Measurements from ENCODE around the gene OPRM1. TPM values are rescaled to one million over a fixed set of nuclear protein-coding genes. Genes with fewer than 3 reads are reported as not detected.
A peak's percentile ranks its signal among the peaks of the same experiment; 100 is the strongest.

The OPRM1 gene
- total and polyA plus RNA-seq, 2 donors (not counting 1 experiment from before 2014, with no cell fraction given): not detected

DNA sequence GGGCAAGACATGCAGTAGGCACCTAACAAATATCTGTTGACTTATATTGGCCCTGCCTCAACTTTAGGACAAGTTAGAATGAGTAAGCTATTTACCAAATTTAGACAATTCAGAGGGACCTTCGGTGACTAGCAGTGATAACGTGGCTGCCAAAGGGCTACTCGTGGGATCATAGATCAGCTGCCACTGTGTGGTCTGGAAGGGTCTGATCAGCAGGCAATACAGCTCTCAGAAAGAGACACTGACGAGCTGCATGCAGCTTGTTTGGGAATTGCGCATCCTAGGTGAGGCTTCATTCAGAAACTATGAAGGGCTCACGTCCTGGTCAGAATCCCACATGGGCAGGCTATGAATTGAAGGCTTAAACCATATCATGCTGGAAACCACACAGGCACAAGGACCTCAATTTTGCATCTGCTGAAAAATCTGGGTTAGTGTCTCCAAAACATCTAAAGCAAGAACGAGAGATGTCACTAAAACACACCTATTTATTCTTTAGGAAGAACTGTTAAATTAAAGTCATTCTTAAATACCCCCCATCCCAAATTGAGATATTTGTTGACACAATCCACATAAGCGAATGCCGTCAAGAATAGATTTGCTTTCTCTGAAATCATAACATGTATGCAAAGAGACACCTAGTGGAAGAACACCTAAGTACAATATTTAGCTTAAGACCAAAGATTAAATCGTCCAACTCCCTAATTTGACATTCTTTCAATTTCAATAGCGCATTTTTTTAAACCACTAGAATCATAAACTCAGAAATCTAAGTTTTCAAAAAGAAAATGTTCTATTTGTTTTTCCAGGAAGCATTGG lies 238.0 kb downstream of the OPRM1 start:
- intact Hi-C loops (cut with micrococcal nuclease): loop anchor here (1.0 kb wide), 1 partner anchor 123 kb away; no protein-coding TSS in a partner anchor
- H3K4me2 ChIP-seq (replicated peaks; ENCODE audit: low read depth, low read length, poor library complexity, severe bottlenecking): peak overlapping the region; percentile 24
- H3K27ac ChIP-seq (ENCODE audit: low read length in 2 of 2): no peak overlapping the region
- H3K79me2 ChIP-seq (ENCODE audit: control insufficient read depth, insufficient read depth, low read length): no peaks in the 10 kb centered on the region
- CTCF ChIA-PET: interaction anchor here (0.5 to 3.6 kb wide), 7 partner anchors 10 to 124 kb away, joined by 3 to 21 read pairs (median 4); no protein-coding TSS in a partner anchor
- H3K27me3 ChIP-seq (replicated peaks in 1 of 4; ENCODE audit: control extremely low read depth in 1 of 4, control insufficient read depth in 3 of 4, insufficient read depth in 4 of 4, low read length in 3 of 4): no peaks in the 10 kb centered on the region
- H3K9me3 ChIP-seq (ENCODE audit: control extremely low read depth in 1 of 3, control insufficient read depth in 2 of 3, insufficient read depth in 1 of 3, low read length in 2 of 3): no peaks in the 10 kb centered on the region
- no peak overlapping the region for H2AFZ ChIP-seq (ENCODE audit: insufficient read depth, low read depth, low read length, poor library complexity, severe bottlenecking)
- Mint-ChIP-seq H3K27me3 (no peaks in the 10 kb centered on the region), H3K27ac (no peak overlapping the region), H3K4me3 (peak overlapping the region; percentile 24), H3K9me3 (ENCODE audit: insufficient read depth) (no peaks in the 10 kb centered on the region), H3K4me1 (peaks cover 10% of the 10 kb centered on the region)
- POLR2A ChIA-PET: no interaction called here
- DNase-seq: peak; percentile 35
- 65% methylated on average over 7 of the region's 11 CpGs for WGBS (ENCODE audit: insufficient coverage)
- peaks cover 4% of the 10 kb centered on the region in 2 donors for H3K4me1 ChIP-seq (ENCODE audit: control insufficient read depth in 2 of 2, insufficient read depth in 2 of 2, low read length in 2 of 2)
- H4K20me1 ChIP-seq (ENCODE audit: control insufficient read depth, insufficient read depth, low read length, poor library complexity, severe bottlenecking): no peaks in the 10 kb centered on the region
- H3K4me3 ChIP-seq (ENCODE audit: control extremely low read depth in 1 of 5, extremely low read depth in 1 of 5, insufficient read depth in 1 of 5, low read depth in 2 of 5, low read length in 4 of 5): no peak overlapping the region
- no peaks in the 10 kb centered on the region for H3K36me3 ChIP-seq (replicated peaks in 1 of 2; ENCODE audit: control extremely low read depth in 1 of 2, control insufficient read depth in 1 of 2, extremely low read depth in 1 of 2, insufficient read depth in 2 of 2, low read length in 1 of 2)
- TF ChIP-seq, protein P1, sequence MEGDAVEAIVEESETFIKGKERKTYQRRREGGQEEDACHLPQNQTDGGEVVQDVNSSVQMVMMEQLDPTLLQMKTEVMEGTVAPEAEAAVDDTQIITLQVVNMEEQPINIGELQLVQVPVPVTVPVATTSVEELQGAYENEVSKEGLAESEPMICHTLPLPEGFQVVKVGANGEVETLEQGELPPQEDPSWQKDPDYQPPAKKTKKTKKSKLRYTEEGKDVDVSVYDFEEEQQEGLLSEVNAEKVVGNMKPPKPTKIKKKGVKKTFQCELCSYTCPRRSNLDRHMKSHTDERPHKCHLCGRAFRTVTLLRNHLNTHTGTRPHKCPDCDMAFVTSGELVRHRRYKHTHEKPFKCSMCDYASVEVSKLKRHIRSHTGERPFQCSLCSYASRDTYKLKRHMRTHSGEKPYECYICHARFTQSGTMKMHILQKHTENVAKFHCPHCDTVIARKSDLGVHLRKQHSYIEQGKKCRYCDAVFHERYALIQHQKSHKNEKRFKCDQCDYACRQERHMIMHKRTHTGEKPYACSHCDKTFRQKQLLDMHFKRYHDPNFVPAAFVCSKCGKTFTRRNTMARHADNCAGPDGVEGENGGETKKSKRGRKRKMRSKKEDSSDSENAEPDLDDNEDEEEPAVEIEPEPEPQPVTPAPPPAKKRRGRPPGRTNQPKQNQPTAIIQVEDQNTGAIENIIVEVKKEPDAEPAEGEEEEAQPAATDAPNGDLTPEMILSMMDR (IDR thresholded peaks at IDR 0.05): peak; percentile 48
- TF ChIP-seq EZH2 (IDR thresholded peaks at IDR 0.05; ENCODE audit: borderline replicate concordance, insufficient read depth, low read depth, low read length, poor library complexity, severe bottlenecking): no peak
- no peak for ATAC-seq (ENCODE audit: low read depth)
- H3K9ac ChIP-seq (ENCODE audit: low read length): no peak overlapping the region

DNA sequence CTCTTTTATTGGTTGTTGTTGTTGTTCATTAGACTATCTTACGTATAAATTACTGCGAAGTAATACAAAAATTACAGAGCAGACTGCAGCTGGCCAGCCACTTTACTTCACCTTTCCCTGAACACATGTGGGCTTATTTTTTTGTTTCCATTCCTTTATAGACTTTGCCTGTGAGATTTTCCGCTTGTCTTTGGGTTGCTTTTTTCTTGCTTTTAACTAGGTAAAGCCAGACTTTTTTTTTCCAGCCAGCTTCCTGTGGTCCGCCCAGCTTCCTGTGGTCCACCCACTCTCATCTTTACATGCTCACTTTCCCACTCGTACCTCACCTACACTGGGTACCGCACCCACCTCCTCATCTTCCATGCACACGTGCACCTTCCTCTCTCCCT lies 238.6 kb downstream of the OPRM1 start:
- H3K9ac ChIP-seq (ENCODE audit: low read length): no peak overlapping the region
- no peaks in the 10 kb centered on the region for H3K9me3 Mint-ChIP-seq (ENCODE audit: insufficient read depth)
- CTCF ChIA-PET: interaction anchor here (0.7 to 3.6 kb wide), 7 partner anchors 10 to 177 kb away, joined by 3 to 21 read pairs (median 3); no protein-coding TSS in a partner anchor
- no peaks in the 10 kb centered on the region for H4K20me1 ChIP-seq (ENCODE audit: control insufficient read depth, insufficient read depth, low read length, poor library complexity, severe bottlenecking)
- no peaks in the 10 kb centered on the region for H3K79me2 ChIP-seq (ENCODE audit: control insufficient read depth, insufficient read depth, low read length)
- DNase-seq (no peak), ATAC-seq (ENCODE audit: low read depth) (no peak)
- no peaks in the 10 kb centered on the region for H3K9me3 ChIP-seq (ENCODE audit: control extremely low read depth in 1 of 3, control insufficient read depth in 2 of 3, insufficient read depth in 1 of 3, low read length in 2 of 3)
- H3K4me2 ChIP-seq (replicated peaks; ENCODE audit: low read depth, low read length, poor library complexity, severe bottlenecking): peak overlapping the region; percentile 24
- peaks cover 4% of the 10 kb centered on the region in 2 donors for H3K4me1 ChIP-seq (ENCODE audit: control insufficient read depth in 2 of 2, insufficient read depth in 2 of 2, low read length in 2 of 2)
- H3K4me1 Mint-ChIP-seq: peaks cover 10% of the 10 kb centered on the region
- H3K4me3 Mint-ChIP-seq: peak overlapping the region; percentile 24
- WGBS (ENCODE audit: insufficient coverage): 21% methylated on average over 5 of the region's 7 CpGs
- no peak overlapping the region for H3K27ac ChIP-seq (ENCODE audit: low read length in 2 of 2)
- H2AFZ ChIP-seq (ENCODE audit: insufficient read depth, low read depth, low read length, poor library complexity, severe bottlenecking): no peak overlapping the region
- POLR2A ChIA-PET: no interaction called here
- no peak for TF ChIP-seq EZH2 (IDR thresholded peaks at IDR 0.05; ENCODE audit: borderline replicate concordance, insufficient read depth, low read depth, low read length, poor library complexity, severe bottlenecking)
- TF ChIP-seq, protein P1 (IDR thresholded peaks at IDR 0.05): peak; percentile 19
- intact Hi-C loops (cut with micrococcal nuclease): loop anchor here (1.0 kb wide), 1 partner anchor 123 kb away; no protein-coding TSS in a partner anchor
- H3K36me3 ChIP-seq (replicated peaks in 1 of 2; ENCODE audit: control extremely low read depth in 1 of 2, control insufficient read depth in 1 of 2, extremely low read depth in 1 of 2, insufficient read depth in 2 of 2, low read length in 1 of 2): no peaks in the 10 kb centered on the region
- no peak overlapping the region for H3K27ac Mint-ChIP-seq
- H3K27me3 ChIP-seq (replicated peaks in 1 of 4; ENCODE audit: control extremely low read depth in 1 of 4, control insufficient read depth in 3 of 4, insufficient read depth in 4 of 4, low read length in 3 of 4): no peaks in the 10 kb centered on the region
- no peaks in the 10 kb centered on the region for H3K27me3 Mint-ChIP-seq
- H3K4me3 ChIP-seq (ENCODE audit: control extremely low read depth in 1 of 5, extremely low read depth in 1 of 5, insufficient read depth in 1 of 5, low read depth in 2 of 5, low read length in 4 of 5): no peak overlapping the region
